CD14-positive monocyte (primary cell): Measurements from ENCODE around the gene GLIPR1L1. TPM values are rescaled to one million over a fixed set of nuclear protein-coding genes. Genes with fewer than 3 reads are reported as not detected.

ENCODE experiments used
- DNase-seq, 3 donors: peaks; one replicate each; pipeline ENCODE4 v3.0.0-alpha.2; 2011 to 2022
- H2AFZ ChIP-seq: 2 replicates; pipeline ENCODE4 v1.6.0; 2012; ENCODE audit warnings: mild to moderate bottlenecking, low read depth, low read length, inconsistent platforms; ENCODE audit not compliant: insufficient read depth, poor library complexity, severe bottlenecking
- H3K27ac ChIP-seq, 2 donors: 1 replicate in 1 of 2; 2 replicates in 1 of 2; pipeline ENCODE4 v1.5.1; 2012 to 2013; ENCODE audit warnings: low read length in 2 of 2, control low read depth in 1 of 2, inconsistent platforms in 1 of 2, low read depth in 1 of 2, mild to moderate bottlenecking in 1 of 2
- H3K27me3 ChIP-seq, 2 donors: one replicate each; pipeline versions ENCODE4 v1.6.0 to v1.6.1; 2011 to 2013; ENCODE audit warnings: low read length in 2 of 2; ENCODE audit not compliant: control insufficient read depth in 2 of 2, insufficient read depth in 2 of 2
- H3K36me3 ChIP-seq, 2 donors: replicated peaks in 1 of 2; 1 replicate in 1 of 2; 2 replicates in 1 of 2; pipeline versions ENCODE4 v1.5.1 to v1.6.1; 2012 to 2013; ENCODE audit warnings: low read length in 2 of 2, control low read depth in 1 of 2, inconsistent platforms in 1 of 2, mild to moderate bottlenecking in 1 of 2; ENCODE audit not compliant: insufficient read depth in 2 of 2, control insufficient read depth in 1 of 2
- H3K4me1 ChIP-seq, 2 donors: 1 replicate in 1 of 2; 2 replicates in 1 of 2; pipeline versions ENCODE4 v1.5.1 to v1.6.1; 2012 to 2013; ENCODE audit warnings: low read length in 2 of 2, control low read depth in 1 of 2, inconsistent platforms in 1 of 2, mild to moderate bottlenecking in 1 of 2, moderate library complexity in 1 of 2; ENCODE audit not compliant: insufficient read depth in 2 of 2, control insufficient read depth in 1 of 2
- H3K4me2 ChIP-seq: replicated peaks from 2 replicates; pipeline ENCODE3; 2012; ENCODE audit warnings: low read length, moderate library complexity, mild to moderate bottlenecking; ENCODE audit not compliant: poor library complexity, severe bottlenecking; ENCODE audit errors: extremely low read depth
- H3K4me3 ChIP-seq, 3 experiments: fragments of 200-600 bp in 1 of 3; sonication (generic) in 1 of 3; replicated peaks in 1 of 3; 1 replicate in 2 of 3; 2 replicates in 1 of 3; pipeline ENCODE4 v1.5.1; 2011 to 2013; ENCODE audit warnings: low read length in 3 of 3, mild to moderate bottlenecking in 3 of 3, control low read depth in 2 of 3, low read depth in 2 of 3, inconsistent platforms in 1 of 3, moderate library complexity in 1 of 3
- H3K79me2 ChIP-seq: 2 replicates; pipeline ENCODE4 v1.6.0; 2012; ENCODE audit warnings: mild to moderate bottlenecking, control low read depth, inconsistent platforms, low read length, moderate library complexity; ENCODE audit not compliant: insufficient read depth
- H3K9ac ChIP-seq: 2 replicates; pipeline ENCODE4 v1.6.0; 2017; ENCODE audit warnings: low read length, mild to moderate bottlenecking; ENCODE audit not compliant: insufficient read depth, poor library complexity, severe bottlenecking
- H3K9me3 ChIP-seq, 2 donors: replicated peaks in 1 of 2; 1 replicate in 1 of 2; 2 replicates in 1 of 2; pipeline versions ENCODE4 v1.5.1 to v1.6.1; 2012 to 2013; ENCODE audit warnings: low read length in 2 of 2, control low read depth in 1 of 2; ENCODE audit not compliant: control insufficient read depth in 1 of 2, insufficient read depth in 1 of 2
- H4K20me1 ChIP-seq: 2 replicates; pipeline ENCODE4 v1.6.0; 2012; ENCODE audit warnings: mild to moderate bottlenecking, low read length, control low read depth, moderate library complexity; ENCODE audit not compliant: insufficient read depth
- H3K27ac Mint-ChIP-seq, 7 donors: one replicate each; pipeline ENCODE4 v1.8.0; 2020; ENCODE audit warnings: mild to moderate bottlenecking in 7 of 7, mixed read lengths in 7 of 7, moderate library complexity in 6 of 7, inconsistent platforms in 2 of 7
- H3K27me3 Mint-ChIP-seq, 3 donors: one replicate each; pipeline ENCODE4 v1.8.0; 2021 to 2022; ENCODE audit warnings: low read depth in 3 of 3, mild to moderate bottlenecking in 3 of 3, mixed read lengths in 3 of 3, moderate library complexity in 3 of 3, inconsistent platforms in 1 of 3
- H3K36me3 Mint-ChIP-seq, 2 donors: one replicate each; pipeline ENCODE4 v1.8.0; 2020; ENCODE audit warnings: mixed read lengths in 2 of 2, inconsistent platforms in 1 of 2, mild to moderate bottlenecking in 1 of 2
- H3K4me1 Mint-ChIP-seq: one replicate; pipeline ENCODE4 v1.8.0; 2020; ENCODE audit warnings: mild to moderate bottlenecking, mixed read lengths
- H3K4me3 Mint-ChIP-seq, 2 donors: one replicate each; pipeline ENCODE4 v1.8.0; 2020; ENCODE audit warnings: mild to moderate bottlenecking in 2 of 2, mixed read lengths in 2 of 2, moderate library complexity in 1 of 2
- H3K9me3 Mint-ChIP-seq, 7 donors: one replicate each; pipeline ENCODE4 v1.8.0; 2020 to 2022; ENCODE audit warnings: mixed read lengths in 7 of 7, mild to moderate bottlenecking in 6 of 7, moderate library complexity in 6 of 7, inconsistent platforms in 2 of 7
- CTCF ChIP-seq: fragments of 200-600 bp; IDR thresholded peaks from one replicate; pipeline ENCODE4 v1.8.0; 2022; ENCODE audit warnings: antibody characterized with exemption, mild to moderate bottlenecking
- WGBS: methylation state at CpG from one replicate; pipeline ENCODE4 v1.1.5; 2013; ENCODE audit warnings: missing lambda C conversion rate; ENCODE audit not compliant: insufficient coverage; 5-methylcytosine and 5-hydroxymethylcytosine counted together
- intact Hi-C, 2 donors: fragments of 100-400 bp; cut with micrococcal nuclease; formaldehyde crosslinking; loops; one replicate each; pipeline versions ENCODE4 v1.15.0 to v1.15.1; 2023
- polyA plus RNA-seq, 3 donors: library from polyadenylated mRNA; depleted of rRNA in 1 of 3; unstranded in 2 of 3; stranded (reverse) in 1 of 3; fragments of 300-500 nt in 2 of 3; fragments of >200 nt in 1 of 3; fragmentation: Illumina TruSeq in 2 of 3; gene quantifications; 1 replicate in 2 of 3; 2 replicates in 1 of 3; pipeline ENCODE4 v1.2.3, GENCODE V29; 2012 to 2021

The GLIPR1L1 gene
- polyA plus RNA-seq, 3 donors: not detected

GRCh38 chr12:75317784-75318183 lies 16.7 kb upstream of the GLIPR1L1 start:
- intact Hi-C loops: no loop called here
- 100% methylated on average over 1 of the region's 3 CpGs for WGBS
- Mint-ChIP-seq H3K9me3 (no peaks in the 10 kb centered on the region), H3K4me1 (no peaks in the 10 kb centered on the region), H3K4me3 (no peak overlapping the region), H3K27ac (no peak overlapping the region), H3K27me3 (no peaks in the 10 kb centered on the region), H3K36me3 (no peaks in the 10 kb centered on the region)
- Histone ChIP-seq H3K79me2 (no peaks in the 10 kb centered on the region), H3K4me2 (no peak overlapping the region), H3K9ac (no peak overlapping the region), H2AFZ (no peak overlapping the region), H3K9me3 (no peaks in the 10 kb centered on the region), H3K4me1 (no peaks in the 10 kb centered on the region), H3K4me3 (no peak overlapping the region), H3K36me3 (no peaks in the 10 kb centered on the region), H3K27ac (no peak overlapping the region), H3K27me3 (no peaks in the 10 kb centered on the region), H4K20me1 (no peaks in the 10 kb centered on the region)
- no peak for TF ChIP-seq CTCF
- DNase-seq: no peak

GRCh38 chr12:75322464-75322863 lies 12.0 kb upstream of the GLIPR1L1 start:
- Mint-ChIP-seq H3K27me3 (no peaks in the 10 kb centered on the region), H3K4me1 (no peaks in the 10 kb centered on the region), H3K36me3 (no peaks in the 10 kb centered on the region), H3K27ac (no peak overlapping the region), H3K9me3 (no peaks in the 10 kb centered on the region), H3K4me3 (no peak overlapping the region)
- no peak for TF ChIP-seq CTCF
- Histone ChIP-seq H3K27me3 (no peaks in the 10 kb centered on the region), H3K4me2 (no peak overlapping the region), H3K4me1 (no peaks in the 10 kb centered on the region), H2AFZ (no peak overlapping the region), H3K9me3 (no peaks in the 10 kb centered on the region), H3K79me2 (no peaks in the 10 kb centered on the region), H3K36me3 (no peaks in the 10 kb centered on the region), H3K4me3 (no peak overlapping the region), H3K27ac (no peak overlapping the region), H4K20me1 (no peaks in the 10 kb centered on the region), H3K9ac (no peak overlapping the region)
- intact Hi-C loops: no loop called here
- WGBS: no CpG with 5 or more reads among the region's 1 CpG
- no peak for DNase-seq
